Left kidney (tissue), 2 donors: ENCODE measurements around the gene RBCK1. TPM values are rescaled to one million over a fixed set of nuclear protein-coding genes. Genes with fewer than 3 reads are reported as not detected.

ENCODE experiments used
- DNase-seq: peaks from one replicate; pipeline ENCODE4 v3.0.0-alpha.2; 2013
- polyA plus RNA-seq: library from polyadenylated mRNA; unstranded; fragments of 120-200 nt; gene quantifications from one replicate; pipeline ENCODE4 v1.2.1, GENCODE V29; 2013; ENCODE audit not compliant: insufficient read length

The RBCK1 gene
- polyA plus RNA-seq, 1 donor, result 94.4 TPM

GRCh38 chr20:396619-397431, 11.3 kb upstream of the RBCK1 start:
- DNase-seq, result no peak

GRCh38 chr20:397432-398237, 10.5 kb upstream of the RBCK1 start:
- DNase-seq, result no peak

GRCh38 chr20:399182-399707, 8.9 kb upstream of the RBCK1 start:
- DNase-seq, result no peak

- no peak for DNase-seq
Measured at GRCh38 chr20:400128-400453, 8.0 kb upstream of the RBCK1 start.

- no peak for DNase-seq
Measured at GRCh38 chr20:400454-401275, 7.4 kb upstream of the RBCK1 start.

GRCh38 chr20:401682-402495, 6.2 kb upstream of the RBCK1 start:
- DNase-seq, result no peak

GRCh38 chr20:402496-402885, 5.6 kb upstream of the RBCK1 start:
- DNase-seq, result no peak

- no peak for DNase-seq
Measured at GRCh38 chr20:402898-403581, 5.1 kb upstream of the RBCK1 start.

GRCh38 chr20:403582-403957, 4.5 kb upstream of the RBCK1 start:
- no peak for DNase-seq

- no peak for DNase-seq
Measured at GRCh38 chr20:404088-404487, 4.0 kb upstream of the RBCK1 start.

GRCh38 chr20:406200-407132, 1.6 kb upstream of the RBCK1 start:
- DNase-seq, result no peak

GRCh38 chr20:407133-407952, 756 bp upstream of the RBCK1 start:
- DNase-seq, result peak; percentile 53

- no peak for DNase-seq
Measured at GRCh38 chr20:408843-409696, 971 bp downstream of the RBCK1 start.

GRCh38 chr20:409697-410559, 1.8 kb downstream of the RBCK1 start:
- no peak for DNase-seq

GRCh38 chr20:412081-412480, 4.0 kb downstream of the RBCK1 start:
- no peak for DNase-seq

- DNase-seq, result no peak
Measured at GRCh38 chr20:414161-414560, 6.1 kb downstream of the RBCK1 start.

- DNase-seq, result no peak
Measured at GRCh38 chr20:415820-416322, 7.8 kb downstream of the RBCK1 start.
